D721Med (cell line): ENCODE results near the gene ABHD17C.

Experiments used
- DNase-seq: peaks from one replicate; pipeline ENCODE4 v3.0.0; 2011; ENCODE audit warnings: low spot score; ENCODE audit not compliant: insufficient read length
- FAIRE-seq: peaks from 2 replicates; lab custom pipeline; 2011; peaks lifted over from hg19 to GRCh38; lab: Jason Lieb, UNC
- CTCF ChIP-seq: IDR thresholded peaks from 2 replicates; pipeline ENCODE4 v1.5.1; 2012; ENCODE audit warnings: mild to moderate bottlenecking, control low read depth; ENCODE audit not compliant: insufficient read depth; ENCODE audit errors: missing control alignments

ABHD17C gene

DNA sequence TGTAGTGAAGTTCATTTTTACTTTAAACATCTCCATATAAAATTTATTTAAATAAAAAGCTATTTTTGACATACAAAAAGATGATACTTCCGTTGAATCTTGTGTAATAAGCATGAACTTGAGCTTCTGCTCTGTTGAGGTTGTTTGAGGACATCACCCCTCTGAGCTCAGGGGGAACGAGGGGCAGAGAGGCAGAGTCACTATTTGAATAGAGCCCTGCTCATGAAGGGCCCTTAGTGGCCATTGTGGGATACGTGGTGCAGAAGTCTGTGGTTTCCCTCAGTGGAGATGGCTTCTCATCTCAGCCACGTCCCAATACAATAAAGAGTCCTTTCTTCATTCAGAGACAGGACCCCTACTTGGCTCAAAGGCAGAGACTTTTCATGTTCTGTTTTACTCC is 94.7 kb downstream of the ABHD17C start:
- no peak for TF ChIP-seq CTCF
- FAIRE-seq (no peak), DNase-seq (no peak)

DNA sequence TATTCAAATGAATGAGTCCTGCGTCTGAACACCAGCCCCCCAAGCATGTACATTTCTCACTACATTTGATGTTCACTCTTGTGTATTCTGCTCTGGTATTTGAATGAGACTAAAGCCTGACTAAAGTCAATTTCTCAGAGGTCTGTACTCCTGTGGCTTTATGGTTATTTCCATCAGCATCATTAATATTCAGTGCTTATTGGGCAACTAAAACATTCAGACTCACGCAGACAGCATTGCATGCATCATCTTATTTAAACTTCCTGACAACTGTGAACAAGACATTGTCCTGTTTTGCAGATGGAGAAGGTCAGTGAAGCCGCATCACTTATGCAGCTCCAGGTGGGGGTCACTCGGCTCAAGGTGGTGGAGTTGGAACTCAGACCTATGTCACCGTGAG is 95.1 kb downstream of the ABHD17C start:
- DNase-seq (no peak), FAIRE-seq (no peak)
- no peak for TF ChIP-seq CTCF

DNA sequence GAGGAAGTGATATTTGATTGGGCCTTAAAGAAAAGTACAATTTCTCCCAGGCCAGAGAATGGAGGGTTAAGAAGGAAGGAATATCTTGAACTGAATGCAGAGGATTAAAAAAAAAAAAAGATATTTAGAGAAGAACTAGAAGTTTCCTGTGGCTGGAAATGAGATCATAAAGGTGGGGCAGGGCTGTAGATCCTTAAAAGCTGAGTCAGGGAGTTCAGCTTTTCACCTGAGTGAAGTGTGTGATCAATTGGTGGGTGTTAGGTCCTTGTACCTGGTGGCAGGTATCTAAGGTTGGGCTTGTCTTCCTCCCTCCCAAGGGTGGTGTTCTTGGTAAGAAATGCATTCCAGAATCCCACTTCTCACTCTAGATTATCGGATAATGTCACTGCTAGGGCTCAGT is 95.9 kb downstream of the ABHD17C start:
- TF ChIP-seq CTCF, result no peak
- DNase-seq (no peak), FAIRE-seq (no peak)

DNA sequence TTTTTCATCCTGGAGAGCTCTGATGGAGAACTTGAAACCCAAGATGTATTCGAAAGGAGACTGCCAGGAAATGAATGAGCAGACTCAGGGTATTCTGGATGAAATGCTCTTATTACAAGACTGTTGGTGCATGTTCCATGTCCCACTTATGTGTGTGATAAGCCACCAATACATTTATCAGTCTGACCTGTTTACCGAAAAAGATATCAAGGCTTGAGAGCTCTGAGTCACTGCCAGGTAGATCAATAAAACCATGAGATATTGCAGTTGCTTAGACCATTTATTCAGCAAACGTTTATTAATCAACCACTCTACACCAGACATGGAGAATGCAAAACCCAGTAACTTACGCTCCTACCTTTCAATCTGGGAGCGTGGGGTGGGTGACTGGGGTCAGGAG is 101.3 kb downstream of the ABHD17C start:
- TF ChIP-seq CTCF, result no peak
- DNase-seq (no peak), FAIRE-seq (no peak)

- FAIRE-seq (no peak), DNase-seq (no peak)
- TF ChIP-seq CTCF, result no peak
Measured at GRCh38 chr15:80798911-80799310, 103.8 kb downstream of the ABHD17C start.

DNA sequence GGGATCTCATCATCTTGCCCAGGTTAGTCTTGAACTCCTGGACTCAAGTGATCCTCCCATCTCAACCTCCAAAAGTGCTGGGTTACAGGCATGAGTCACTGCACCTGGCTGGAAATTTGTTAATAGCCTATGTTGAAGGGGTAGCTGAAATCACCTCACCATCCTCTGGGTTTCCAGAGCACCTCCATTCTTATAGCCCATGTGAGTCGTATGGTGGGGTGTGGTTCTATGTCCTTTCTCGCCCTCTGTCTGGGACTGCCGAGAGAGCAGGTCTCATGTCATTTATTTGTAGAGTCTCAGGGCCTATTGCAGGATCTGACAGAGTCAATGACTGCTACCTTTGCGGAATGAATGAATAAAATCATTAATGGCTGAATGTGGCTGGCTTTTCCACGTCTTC is 105.0 kb downstream of the ABHD17C start:
- FAIRE-seq (no peak), DNase-seq (no peak)
- TF ChIP-seq CTCF, result no peak

- no peak for TF ChIP-seq CTCF
- DNase-seq (no peak), FAIRE-seq (no peak)
Measured at GRCh38 chr15:80801891-80802680, 107.0 kb downstream of the ABHD17C start.
